GM23248 (cell line): ENCODE measurements around the gene ARHGAP4.

Source experiments
- EZH2 ChIP-seq: fragments of 200-600 bp; sonication (generic); IDR thresholded peaks from 2 replicates; pipeline ENCODE4 v1.6.1; 2018; ENCODE audit warnings: antibody characterized with exemption, mild to moderate bottlenecking; ENCODE audit not compliant: insufficient read depth, poor library complexity, severe bottlenecking
- EZH2phosphoT487 ChIP-seq: fragments of 200-600 bp; sonication (generic); IDR thresholded peaks from 2 replicates; pipeline ENCODE4 v1.6.1; 2018; ENCODE audit warnings: antibody characterized with exemption, moderate library complexity, mild to moderate bottlenecking, low read depth; ENCODE audit not compliant: insufficient read depth

GRCh38 chrX:153887385-153887784 is 38.7 kb downstream of the ARHGAP4 start:
- no peak for TF ChIP-seq EZH2phosphoT487
- no peak for TF ChIP-seq EZH2
